GOT3 (cell line): Measurements from ENCODE around the gene NCKAP5.
"Not testable (repeated sequence)": the region's sequence is repeated elsewhere in the genome, so short reads cannot be mapped to it uniquely, and the experiment has no call there.

Experiments
- DNase-seq: peaks from one replicate; lab custom pipeline; 2025; ENCODE audit warnings: mixed read lengths; lab: John Stamatoyannopoulos, UW

The NCKAP5 gene

GRCh38 chr2:132877923-132878322 is 690.3 kb downstream of the NCKAP5 start:
- no peak for DNase-seq

GRCh38 chr2:132876745-132877391 is 691.4 kb downstream of the NCKAP5 start:
- DNase-seq, result no peak

GRCh38 chr2:132875193-132875592 is 693.1 kb downstream of the NCKAP5 start:
- DNase-seq, result no peak

- no peak for DNase-seq
Measured at GRCh38 chr2:132873738-132874137, 694.5 kb downstream of the NCKAP5 start.

GRCh38 chr2:132871831-132872230 is 696.4 kb downstream of the NCKAP5 start:
- no peak for DNase-seq

- no peak for DNase-seq
Measured at GRCh38 chr2:132863961-132864360, 704.3 kb downstream of the NCKAP5 start.

- no peak for DNase-seq
Measured at GRCh38 chr2:132860220-132860619, 708.0 kb downstream of the NCKAP5 start.

GRCh38 chr2:132859590-132859989 is 708.7 kb downstream of the NCKAP5 start:
- DNase-seq, result no peak

GRCh38 chr2:132857319-132857718 is 710.9 kb downstream of the NCKAP5 start:
- no peak for DNase-seq

- no peak for DNase-seq
Measured at GRCh38 chr2:132850688-132851087, 717.6 kb downstream of the NCKAP5 start.

GRCh38 chr2:132849118-132849517 is 719.1 kb downstream of the NCKAP5 start:
- DNase-seq, result no peak

- DNase-seq, result no peak
Measured at GRCh38 chr2:132845339-132845738, 722.9 kb downstream of the NCKAP5 start.

GRCh38 chr2:132844585-132844984 is 723.7 kb downstream of the NCKAP5 start:
- DNase-seq, result no peak

GRCh38 chr2:132837769-132838168 is 730.5 kb downstream of the NCKAP5 start:
- no peak for DNase-seq

GRCh38 chr2:132830321-132830827 is 737.9 kb downstream of the NCKAP5 start:
- DNase-seq, result no peak

- no peak for DNase-seq
Measured at GRCh38 chr2:132825601-132826000, 742.7 kb downstream of the NCKAP5 start.

- no peak for DNase-seq
Measured at GRCh38 chr2:132824716-132825115, 743.5 kb downstream of the NCKAP5 start.

GRCh38 chr2:132816234-132816633 is 752.0 kb downstream of the NCKAP5 start:
- DNase-seq, result no peak

GRCh38 chr2:132815516-132815915 is 752.7 kb downstream of the NCKAP5 start:
- DNase-seq, result no peak

GRCh38 chr2:132814651-132815050 is 753.6 kb downstream of the NCKAP5 start:
- no peak for DNase-seq

GRCh38 chr2:132813422-132813821 is 754.8 kb downstream of the NCKAP5 start:
- DNase-seq, result no peak

- no peak for DNase-seq
Measured at GRCh38 chr2:132811148-132811915, 756.9 kb downstream of the NCKAP5 start.

GRCh38 chr2:132809962-132810361 is 758.3 kb downstream of the NCKAP5 start:
- DNase-seq, result not testable (repeated sequence)
